ENCODE data around the gene DNMT3A. TPM values are rescaled to one million over a fixed set of nuclear protein-coding genes. Genes with fewer than 3 reads are reported as not detected.

DNMT3A gene
- total and polyA plus RNA-seq, 2 of the 8 experiments (the other 6 are each of a cell fraction or from before 2014, with no cell fraction given): 33.6 to 178 TPM

DNA sequence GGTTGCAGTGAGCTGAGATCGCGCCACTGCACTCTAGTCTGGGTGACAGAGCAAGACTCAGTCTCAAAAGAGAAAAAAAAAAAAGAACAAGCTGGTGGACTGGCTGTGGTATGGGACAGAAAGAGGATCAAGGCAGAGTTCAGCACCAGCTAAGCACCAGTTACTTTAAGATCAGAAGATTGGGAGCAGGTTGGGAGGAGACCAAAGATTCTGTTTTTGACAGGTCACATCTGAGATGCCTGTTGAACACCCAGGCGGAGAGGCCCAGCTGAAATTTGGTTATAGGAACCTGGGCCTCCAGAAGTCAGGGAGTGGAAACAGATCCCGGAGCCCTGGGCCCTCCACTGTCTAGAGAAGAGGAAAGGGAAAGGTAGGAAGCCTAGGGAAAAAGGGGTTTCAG, 120.1 kb downstream of the DNMT3A start (continued):
- TF ChIP-seq, protein P1, sequence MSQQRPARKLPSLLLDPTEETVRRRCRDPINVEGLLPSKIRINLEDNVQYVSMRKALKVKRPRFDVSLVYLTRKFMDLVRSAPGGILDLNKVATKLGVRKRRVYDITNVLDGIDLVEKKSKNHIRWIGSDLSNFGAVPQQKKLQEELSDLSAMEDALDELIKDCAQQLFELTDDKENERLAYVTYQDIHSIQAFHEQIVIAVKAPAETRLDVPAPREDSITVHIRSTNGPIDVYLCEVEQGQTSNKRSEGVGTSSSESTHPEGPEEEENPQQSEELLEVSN (IDR thresholded peaks at IDR 0.05): no peak
- TF ChIP-seq SRF (IDR thresholded peaks at IDR 0.05; ENCODE audit: low read depth, low read length) (no peak), SP2 (IDR thresholded peaks at IDR 0.05; ENCODE audit: low read length) (no peak), SUZ12 (IDR thresholded peaks at IDR 0.05; ENCODE audit: low read length) (no peak), BRCA1 (IDR thresholded peaks at IDR 0.05; ENCODE audit: low read depth, low read length) (no peak), EGR1 (IDR thresholded peaks at IDR 0.05; ENCODE audit: borderline replicate concordance, low read depth, low read length) (no peak), HDAC2 (IDR thresholded peaks at IDR 0.05; ENCODE audit: borderline replicate concordance in 1 of 2, low read depth in 2 of 2, low read length in 2 of 2) (no peak), CBX5 (IDR thresholded peaks at IDR 0.05; ENCODE audit: low read depth, low read length) (no peak)
